AG20443 (cell line): ENCODE data around the gene EFHC2.
"Not testable (repeated sequence)": the region's sequence is repeated elsewhere in the genome, so short reads cannot be mapped to it uniquely, and the experiment has no call there.

ENCODE experiments used
- DNase-seq: peaks from one replicate; pipeline ENCODE4 v3.0.0; 2012; ENCODE audit warnings: low spot score, mixed read lengths

The EFHC2 gene

DNA sequence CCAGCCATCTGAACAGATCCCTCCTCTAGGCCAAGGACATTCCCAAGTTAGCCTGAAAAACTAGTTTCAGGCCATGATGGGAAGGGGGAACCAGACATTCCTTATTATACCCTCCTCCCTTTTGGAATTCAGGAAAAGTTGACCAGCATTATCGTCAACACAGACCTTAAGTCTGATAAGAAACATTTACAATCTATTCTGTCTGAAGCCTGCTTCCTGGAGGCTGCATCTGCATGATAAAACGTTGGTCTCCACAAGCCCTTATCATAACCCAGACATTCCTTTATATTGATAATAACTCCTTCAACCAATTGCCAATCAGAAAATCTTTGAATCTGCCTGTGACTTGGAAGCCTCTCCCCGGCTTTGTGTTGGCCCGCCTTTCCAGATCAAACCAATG lies 44.3 kb downstream of the EFHC2 start:
- DNase-seq, result no peak

GRCh38 chrX:44291468-44292092 lies 51.9 kb downstream of the EFHC2 start:
- DNase-seq, result no peak

GRCh38 chrX:44290718-44291117 lies 52.8 kb downstream of the EFHC2 start:
- DNase-seq, result no peak

DNA sequence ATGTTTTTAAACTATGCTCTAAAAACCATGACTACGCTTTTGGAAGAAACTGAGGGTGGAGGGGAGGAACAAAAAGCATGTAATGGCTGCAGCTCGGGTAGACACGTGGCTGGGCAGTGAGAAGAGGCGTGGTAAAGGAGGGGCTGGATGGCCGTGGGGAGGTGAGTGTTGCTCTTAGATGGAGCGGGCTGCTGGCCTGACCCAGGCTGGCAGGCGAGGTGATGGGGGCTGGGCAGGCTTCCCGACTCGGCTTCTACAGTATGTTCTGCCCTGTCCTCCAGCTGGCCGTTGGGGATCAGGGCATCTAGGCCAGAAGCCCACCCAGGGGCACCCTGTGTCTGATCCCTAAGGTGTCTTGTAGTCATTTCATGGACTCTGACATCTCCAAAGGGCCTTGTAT lies 60.7 kb downstream of the EFHC2 start:
- DNase-seq, result no peak

DNA sequence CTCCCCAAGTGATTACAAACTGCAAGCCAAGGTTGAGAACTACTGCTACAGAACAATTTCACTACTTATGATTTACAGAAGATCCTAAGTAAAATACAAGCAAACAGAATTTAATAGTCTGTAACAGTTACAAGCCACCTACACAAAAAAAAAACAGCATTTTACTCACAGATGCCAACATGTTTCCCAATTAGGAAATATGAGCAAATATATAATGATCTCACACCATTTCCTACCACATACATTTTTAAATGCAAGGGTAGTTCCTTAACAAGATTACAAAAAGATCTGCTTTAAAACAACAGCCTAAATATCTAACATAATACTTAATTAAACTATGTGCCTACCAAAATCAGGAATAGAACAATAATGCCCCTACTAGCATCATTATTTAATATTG lies 63.4 kb downstream of the EFHC2 start:
- no peak for DNase-seq

DNA sequence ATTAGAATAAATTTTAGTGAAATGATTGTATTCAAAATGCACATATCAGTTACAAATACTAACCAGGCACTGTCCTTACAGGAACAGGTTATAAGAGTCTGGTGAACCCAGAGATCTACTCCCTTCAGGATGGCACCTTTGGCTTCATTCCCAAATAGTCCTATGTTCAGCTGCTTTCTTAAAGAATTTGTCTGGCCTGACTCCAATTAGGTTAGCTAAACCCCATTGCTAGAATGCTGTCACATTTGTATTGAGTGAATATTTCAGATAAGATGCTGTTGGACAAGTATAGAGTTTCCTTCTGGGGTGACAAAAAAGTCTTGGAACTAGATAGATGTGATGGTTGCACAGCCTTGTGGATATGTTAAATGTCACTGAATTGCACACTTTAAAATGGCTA lies 69.4 kb downstream of the EFHC2 start:
- no peak for DNase-seq

DNA sequence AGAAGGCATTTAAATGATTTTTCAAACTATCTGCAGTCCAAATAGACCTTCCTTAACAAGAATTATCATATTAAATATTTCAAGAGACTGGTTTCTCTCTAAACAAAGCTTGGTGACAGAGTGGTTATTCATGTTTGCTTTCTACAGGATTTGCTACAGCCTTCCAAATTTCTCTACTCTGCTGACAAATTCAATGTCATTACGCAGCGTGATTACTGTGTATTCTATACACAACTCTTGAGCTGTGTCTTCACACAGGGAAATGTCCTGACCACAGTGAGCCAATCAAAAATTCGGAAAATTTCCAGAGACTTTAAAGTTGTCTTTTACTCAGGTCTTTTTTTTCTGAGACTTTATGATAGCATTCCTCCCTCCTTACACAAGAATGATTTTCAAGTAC lies 75.6 kb downstream of the EFHC2 start:
- no peak for DNase-seq

- no peak for DNase-seq
Observed at GRCh38 chrX:44267116-44267515, 76.4 kb downstream of the EFHC2 start.

DNA sequence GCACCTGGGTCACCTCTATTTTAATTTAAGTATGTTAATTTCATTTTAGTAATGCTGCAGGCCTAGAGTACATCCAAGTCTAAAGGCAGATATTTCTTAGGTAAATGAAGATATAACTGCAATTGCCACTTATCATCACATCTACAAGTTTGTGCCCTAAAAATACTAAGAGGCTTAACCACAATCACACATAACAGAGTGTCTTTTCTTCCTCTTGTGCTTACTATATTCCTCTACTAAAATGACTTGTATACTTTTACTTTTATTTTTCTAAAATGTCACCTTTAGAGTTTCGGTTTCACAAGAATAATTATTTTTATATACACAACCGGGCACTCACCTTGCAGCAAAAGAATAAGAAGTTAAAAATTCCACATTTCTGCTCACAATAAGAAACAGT lies 77.9 kb downstream of the EFHC2 start:
- no peak for DNase-seq

GRCh38 chrX:44264936-44265335 lies 78.5 kb downstream of the EFHC2 start:
- DNase-seq, result no peak

GRCh38 chrX:44261286-44261685 lies 82.2 kb downstream of the EFHC2 start:
- no peak for DNase-seq

- no peak for DNase-seq
Observed at GRCh38 chrX:44260609-44261008, 82.9 kb downstream of the EFHC2 start.

DNA sequence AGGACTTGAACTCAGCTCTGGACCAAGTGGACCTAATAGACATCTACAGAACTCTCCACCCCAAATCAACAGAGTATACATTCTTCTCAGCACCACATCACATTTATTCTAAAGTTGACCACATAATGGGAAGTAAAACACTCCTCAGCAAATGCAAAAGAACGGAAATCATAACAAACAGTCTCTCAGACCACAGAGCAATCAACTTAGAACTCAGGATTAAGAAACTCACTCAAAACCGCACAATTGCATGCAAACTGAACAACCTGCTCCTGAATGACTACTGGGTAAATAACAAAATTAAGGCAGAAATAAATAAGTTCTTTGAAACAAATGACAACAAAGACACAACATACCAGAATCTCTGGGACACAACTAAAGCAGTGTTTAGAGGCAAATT lies 87.7 kb downstream of the EFHC2 start:
- not testable (repeated sequence) for DNase-seq

- DNase-seq, result no peak
Observed at GRCh38 chrX:44253575-44253942, 89.9 kb downstream of the EFHC2 start.

DNA sequence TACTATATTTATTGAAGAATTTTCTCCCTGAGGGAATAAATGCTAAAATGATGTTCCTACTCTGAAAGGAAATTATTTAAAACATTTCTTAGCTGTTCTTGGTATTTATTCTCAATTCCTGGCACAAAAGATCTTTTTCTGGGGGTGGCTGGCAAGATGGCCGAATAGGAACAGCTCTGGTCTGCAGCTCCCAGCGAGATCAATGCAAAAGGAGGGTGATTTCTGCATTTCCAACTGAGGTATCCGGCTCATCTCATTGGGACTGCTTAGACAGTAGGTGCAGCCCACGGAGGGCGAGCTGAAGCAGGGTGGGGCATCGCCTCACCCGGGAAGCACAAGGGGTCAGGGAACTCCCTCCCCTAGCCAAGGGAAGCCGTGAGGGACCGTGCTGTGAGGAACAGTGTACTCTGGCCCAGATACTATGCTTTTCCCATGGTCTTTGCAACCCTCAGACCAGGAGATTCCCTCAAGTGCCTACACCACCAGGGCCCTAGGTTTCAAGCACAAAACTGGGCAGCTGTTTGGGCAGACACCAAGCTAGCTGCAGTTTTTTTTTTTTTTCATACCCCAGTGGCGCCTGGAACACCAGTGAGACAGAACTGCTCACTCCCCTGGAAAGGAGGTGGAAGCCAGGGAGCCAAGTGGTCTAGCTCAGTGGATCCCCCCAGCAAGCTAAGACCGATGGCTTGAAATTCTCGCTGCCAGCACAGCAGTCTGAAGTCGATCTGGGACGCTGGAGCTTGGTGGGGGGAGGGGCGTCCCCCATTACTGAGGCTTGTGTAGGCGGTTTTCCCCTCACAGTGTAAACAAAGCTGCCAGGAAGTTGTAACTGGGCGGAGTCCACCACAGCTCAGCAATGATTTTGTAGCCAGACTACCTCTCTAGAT lies 90.5 kb downstream of the EFHC2 start:
- peak; percentile 9 for DNase-seq

GRCh38 chrX:44247468-44247867 lies 96.0 kb downstream of the EFHC2 start:
- no peak for DNase-seq

- DNase-seq, result no peak
Observed at GRCh38 chrX:44246826-44247225, 96.6 kb downstream of the EFHC2 start.

- no peak for DNase-seq
Observed at GRCh38 chrX:44245733-44246132, 97.7 kb downstream of the EFHC2 start.

DNA sequence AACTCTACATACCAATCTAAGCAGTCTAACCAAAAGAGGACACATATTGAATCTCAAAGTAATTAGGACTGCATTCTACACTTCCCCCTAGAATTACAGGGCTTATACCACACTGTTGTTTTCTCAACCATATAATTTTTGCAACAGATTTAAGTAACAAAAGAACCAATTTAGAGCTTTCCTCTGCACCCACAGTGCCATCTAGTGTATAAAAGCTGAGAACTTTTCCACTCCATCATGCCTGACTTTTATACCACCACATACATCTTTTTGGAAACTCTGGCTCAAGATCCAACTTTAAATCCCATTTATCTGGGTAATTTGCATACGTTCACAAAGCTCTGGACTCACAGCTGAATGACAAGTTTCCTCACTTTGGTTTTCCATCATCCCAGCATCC lies 99.5 kb downstream of the EFHC2 start:
- peak; percentile 16 for DNase-seq

- DNase-seq, result no peak
Observed at GRCh38 chrX:44241546-44241945, 101.9 kb downstream of the EFHC2 start.

DNA sequence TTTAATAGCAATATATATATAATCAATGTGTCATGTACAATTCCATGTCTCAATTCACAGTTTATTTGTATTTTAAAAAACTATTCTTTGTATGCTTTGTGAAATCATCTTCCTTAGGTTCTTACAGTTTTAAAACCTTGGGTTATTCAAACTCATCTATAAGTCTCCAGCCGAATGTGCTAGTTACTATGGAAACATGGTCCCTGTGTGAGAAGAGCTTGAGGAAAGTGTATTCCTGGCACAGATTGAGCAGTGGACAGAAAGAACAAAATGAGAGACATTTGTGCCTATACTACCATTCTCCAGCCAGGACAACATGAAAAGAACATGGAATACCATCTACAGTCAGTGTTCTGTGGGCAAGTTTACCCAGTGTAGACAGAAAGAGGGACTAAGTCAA lies 103.4 kb downstream of the EFHC2 start:
- no peak for DNase-seq

DNA sequence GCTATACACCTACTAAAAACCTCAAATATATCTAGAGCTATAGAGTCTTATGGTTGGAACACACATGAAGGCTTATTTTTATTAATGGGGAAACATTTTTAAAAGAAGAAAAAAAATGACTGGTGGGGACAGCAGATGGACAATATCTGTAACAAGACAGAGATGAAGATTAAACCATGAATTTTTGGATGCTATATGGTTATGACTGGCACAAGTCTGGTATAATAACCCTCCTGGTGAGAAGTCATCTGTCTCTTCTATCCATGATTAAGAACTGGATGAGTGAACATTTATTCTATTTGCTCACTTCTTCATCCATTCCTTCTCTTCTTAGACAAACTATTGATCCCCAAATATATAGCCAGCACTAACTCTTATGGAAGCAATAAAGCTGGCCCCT lies 104.4 kb downstream of the EFHC2 start:
- DNase-seq, result no peak

- DNase-seq, result no peak
Observed at GRCh38 chrX:44235534-44235933, 107.9 kb downstream of the EFHC2 start.

- no peak for DNase-seq
Observed at GRCh38 chrX:44234541-44234940, 108.9 kb downstream of the EFHC2 start.
